ENCODE data around the gene COL4A2. TPM values are rescaled to one million over a fixed set of nuclear protein-coding genes. Genes with fewer than 3 reads are reported as not detected.

The COL4A2 gene
- total RNA-seq, 1 experiment from 2014 or later: 50.0 TPM

DNA sequence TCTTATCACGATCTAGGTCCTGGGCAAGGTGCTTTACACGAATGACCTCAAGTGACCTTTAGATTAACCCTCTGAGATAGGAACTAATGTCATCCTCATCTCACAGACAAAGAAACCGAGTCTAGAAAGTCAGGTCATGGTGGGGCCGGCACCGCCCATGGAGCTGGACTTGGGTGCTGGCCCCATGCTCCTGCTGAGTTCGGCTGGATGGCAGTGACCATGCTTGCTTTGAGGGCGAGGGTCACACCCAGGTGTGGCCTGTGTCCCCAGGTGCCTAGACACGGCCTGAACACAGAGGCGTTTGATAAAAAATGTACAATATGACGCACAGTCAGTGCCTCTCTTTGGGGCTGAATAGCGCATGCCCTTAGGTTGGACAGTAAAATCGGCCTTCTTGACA is 26.8 kb downstream of the COL4A2 start:
- no peak for DNase-seq
- H3K36me3 ChIP-seq: no peaks in the 10 kb centered on the region
- H3K27me3 ChIP-seq: no peaks in the 10 kb centered on the region
- H3K4me3 ChIP-seq: no peak overlapping the region
- H3K9me3 ChIP-seq: no peaks in the 10 kb centered on the region

DNA sequence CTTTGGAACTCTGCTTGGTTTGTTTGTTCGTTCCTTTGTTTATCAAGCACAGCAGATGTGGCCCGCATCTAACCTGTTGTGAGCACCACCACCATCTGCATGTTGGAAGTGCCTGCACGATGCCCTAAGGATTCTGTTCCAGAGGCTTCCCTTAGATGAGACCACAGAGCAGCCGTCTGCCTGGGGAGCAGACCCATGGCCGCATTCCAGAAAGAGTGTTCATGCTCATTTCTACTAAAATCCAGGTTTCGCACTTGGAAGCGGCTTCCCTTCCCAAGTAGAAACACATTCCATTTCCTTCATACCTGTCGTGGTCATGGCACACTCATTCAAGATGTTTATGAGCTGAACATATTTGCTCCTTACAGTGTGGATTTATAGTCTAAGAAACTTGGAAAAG is 27.2 kb downstream of the COL4A2 start:
- H3K27me3 ChIP-seq: no peaks in the 10 kb centered on the region
- no peaks in the 10 kb centered on the region for H3K9me3 ChIP-seq
- no peak for DNase-seq
- H3K4me3 ChIP-seq: no peak overlapping the region
- no peaks in the 10 kb centered on the region for H3K36me3 ChIP-seq

DNA sequence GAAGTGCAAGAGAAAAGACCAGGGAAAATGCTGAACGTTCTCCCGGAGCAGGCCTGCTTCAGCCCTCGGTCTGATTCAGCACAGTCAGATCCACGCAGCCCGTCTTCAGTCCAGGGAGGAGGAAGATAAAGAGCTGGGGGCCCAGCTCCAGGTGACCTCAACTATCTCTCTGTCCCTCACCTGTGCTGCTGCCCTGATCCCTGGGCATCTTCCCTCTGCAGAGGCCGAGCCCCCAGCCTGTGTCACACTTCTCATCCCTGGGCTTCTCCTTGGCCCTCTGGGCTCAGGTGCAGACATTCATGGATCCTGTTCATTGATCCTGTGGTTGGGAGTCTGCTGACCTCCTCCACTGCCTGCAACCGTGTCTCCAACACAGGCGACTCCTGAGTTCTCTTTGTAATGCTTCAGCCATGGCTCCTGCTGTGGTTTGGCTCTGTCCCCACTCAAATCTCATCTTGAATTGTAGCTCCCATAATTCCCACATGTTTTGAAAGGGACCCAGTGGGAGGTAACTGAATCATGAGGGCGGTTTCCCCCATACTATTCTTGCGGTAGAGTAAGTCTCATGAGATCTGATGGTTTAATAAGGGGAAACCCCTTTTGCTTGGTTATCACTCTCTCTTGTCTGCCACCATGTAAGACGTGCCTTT is 27.9 kb downstream of the COL4A2 start:
- no peaks in the 10 kb centered on the region for H3K9me3 ChIP-seq
- no peaks in the 10 kb centered on the region for H3K27me3 ChIP-seq
- no peaks in the 10 kb centered on the region for H3K36me3 ChIP-seq
- peak; percentile 10 for DNase-seq
- no peak overlapping the region for H3K4me3 ChIP-seq

DNA sequence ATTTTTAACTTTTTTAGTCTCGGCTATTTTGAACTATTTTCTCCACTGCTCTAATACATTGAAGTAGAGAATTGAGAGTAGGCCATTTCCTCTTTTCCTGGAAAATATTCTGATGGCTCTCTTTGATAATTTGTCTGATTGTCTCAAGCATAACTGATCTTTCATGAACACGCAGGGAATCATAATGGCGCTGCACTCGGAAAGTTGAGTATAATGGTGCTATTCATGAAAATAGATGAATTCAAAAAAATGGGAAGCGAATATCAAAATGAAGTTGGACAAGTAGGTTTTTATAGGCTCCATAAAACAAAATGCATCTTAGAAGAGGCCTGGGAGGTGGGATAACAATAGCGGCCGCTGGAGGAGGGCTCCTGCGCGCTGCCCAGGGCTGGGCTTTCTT is 29.0 kb downstream of the COL4A2 start:
- Histone ChIP-seq H3K9me3 (no peaks in the 10 kb centered on the region), H3K4me3 (no peak overlapping the region), H3K36me3 (no peaks in the 10 kb centered on the region), H3K27me3 (no peaks in the 10 kb centered on the region)
- DNase-seq: no peak

DNA sequence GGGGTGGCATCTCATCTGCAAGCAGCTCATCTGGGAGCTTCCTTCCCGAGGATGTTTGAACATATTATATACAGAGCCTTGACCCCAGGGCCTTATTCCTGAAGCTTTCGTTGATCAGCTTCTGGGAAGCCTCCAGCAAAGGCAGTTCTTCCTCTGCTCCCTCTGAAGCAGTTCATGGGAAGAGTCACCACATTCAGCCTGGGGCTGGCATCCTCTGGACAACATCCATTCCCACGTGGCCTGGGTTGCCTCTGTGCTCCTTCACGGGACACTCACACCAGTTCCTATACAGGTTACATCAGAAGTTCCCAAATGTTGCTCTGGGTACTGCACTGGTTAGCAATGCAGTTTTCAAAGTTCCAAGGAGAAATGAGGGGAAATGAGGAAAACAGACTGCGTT is 29.6 kb downstream of the COL4A2 start:
- Histone ChIP-seq H3K4me3 (no peak overlapping the region), H3K9me3 (no peaks in the 10 kb centered on the region), H3K36me3 (no peaks in the 10 kb centered on the region), H3K27me3 (no peaks in the 10 kb centered on the region)
- no peak for DNase-seq

DNA sequence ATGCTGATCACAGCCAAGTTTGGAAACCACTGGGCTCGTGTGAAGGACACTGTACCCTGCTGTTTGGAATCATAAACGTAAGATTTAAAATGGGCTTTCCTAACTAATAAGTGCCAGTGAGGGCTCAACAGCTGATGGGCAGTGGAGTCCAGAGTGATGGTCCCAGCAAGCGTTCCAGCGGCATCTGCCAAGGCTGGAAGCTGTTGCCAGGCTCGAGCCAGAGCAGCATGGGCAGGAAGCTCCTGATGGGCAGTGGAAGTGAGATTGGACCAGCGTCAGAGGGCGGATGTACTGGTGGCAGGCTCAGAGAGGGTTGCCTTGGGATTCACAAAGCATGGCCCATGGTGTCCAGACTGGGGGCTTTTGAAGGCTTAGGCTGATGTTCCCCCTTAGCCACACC is 30.2 kb downstream of the COL4A2 start:
- no peaks in the 10 kb centered on the region for H3K36me3 ChIP-seq
- no peak for DNase-seq
- no peak overlapping the region for H3K4me3 ChIP-seq
- no peaks in the 10 kb centered on the region for H3K27me3 ChIP-seq
- H3K9me3 ChIP-seq: no peaks in the 10 kb centered on the region

DNA sequence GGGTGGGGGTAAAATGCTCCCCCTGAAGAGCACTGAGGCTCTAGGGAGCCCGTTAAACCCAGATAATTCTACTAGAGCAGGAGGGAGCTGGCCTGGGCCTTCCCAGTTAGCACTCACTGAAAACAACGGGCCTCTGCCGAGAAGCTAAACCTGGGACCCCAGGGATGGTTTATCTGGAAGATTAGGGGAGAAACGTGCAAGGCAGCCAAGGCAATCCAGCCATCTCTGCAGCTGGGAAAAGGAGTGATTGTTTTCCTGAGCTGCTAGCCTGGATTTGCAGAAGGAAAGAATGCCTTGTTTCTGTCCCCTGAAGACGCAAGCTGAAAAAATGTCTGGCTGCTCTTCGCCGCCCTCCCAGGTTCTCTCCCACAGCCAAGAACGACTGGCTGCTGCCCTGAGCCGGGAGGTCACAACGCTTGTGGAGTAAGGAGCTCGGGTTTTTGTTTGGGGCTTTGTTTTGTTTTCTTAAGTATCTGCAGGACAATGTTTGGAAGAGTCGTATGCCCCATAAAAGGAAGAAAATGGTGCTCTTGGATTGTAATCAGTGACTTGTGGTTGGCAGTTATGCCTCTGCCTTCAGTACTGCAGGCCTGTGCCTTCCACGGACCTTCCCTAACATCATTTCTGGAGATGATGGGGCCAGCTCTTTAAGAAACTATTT is 31.5 kb downstream of the COL4A2 start:
- H3K27me3 ChIP-seq: no peaks in the 10 kb centered on the region
- H3K9me3 ChIP-seq: no peaks in the 10 kb centered on the region
- H3K36me3 ChIP-seq: no peaks in the 10 kb centered on the region
- DNase-seq: no peak
- H3K4me3 ChIP-seq: no peak overlapping the region

DNA sequence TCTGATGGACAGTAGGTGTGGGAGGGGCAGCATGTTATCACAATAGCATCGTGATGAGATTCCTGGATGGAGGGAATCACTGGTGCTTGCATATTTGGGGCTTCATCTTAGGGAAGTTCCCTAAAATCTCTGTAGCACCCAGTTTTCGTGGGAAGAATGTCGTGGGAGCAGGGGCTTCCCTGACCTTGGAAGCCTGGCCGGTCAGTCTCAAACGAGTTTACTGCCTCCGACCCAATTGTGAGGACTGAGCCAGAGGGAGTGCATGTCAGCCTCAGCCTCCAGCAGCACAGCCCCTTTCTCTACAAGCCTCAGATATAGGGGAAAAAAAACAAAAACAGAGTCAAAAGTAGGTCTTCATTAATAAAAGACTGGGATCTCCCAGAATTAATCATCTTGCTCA is 32.2 kb downstream of the COL4A2 start:
- Histone ChIP-seq H3K9me3 (no peaks in the 10 kb centered on the region), H3K4me3 (no peak overlapping the region), H3K27me3 (no peaks in the 10 kb centered on the region), H3K36me3 (no peaks in the 10 kb centered on the region)
- DNase-seq: no peak

DNA sequence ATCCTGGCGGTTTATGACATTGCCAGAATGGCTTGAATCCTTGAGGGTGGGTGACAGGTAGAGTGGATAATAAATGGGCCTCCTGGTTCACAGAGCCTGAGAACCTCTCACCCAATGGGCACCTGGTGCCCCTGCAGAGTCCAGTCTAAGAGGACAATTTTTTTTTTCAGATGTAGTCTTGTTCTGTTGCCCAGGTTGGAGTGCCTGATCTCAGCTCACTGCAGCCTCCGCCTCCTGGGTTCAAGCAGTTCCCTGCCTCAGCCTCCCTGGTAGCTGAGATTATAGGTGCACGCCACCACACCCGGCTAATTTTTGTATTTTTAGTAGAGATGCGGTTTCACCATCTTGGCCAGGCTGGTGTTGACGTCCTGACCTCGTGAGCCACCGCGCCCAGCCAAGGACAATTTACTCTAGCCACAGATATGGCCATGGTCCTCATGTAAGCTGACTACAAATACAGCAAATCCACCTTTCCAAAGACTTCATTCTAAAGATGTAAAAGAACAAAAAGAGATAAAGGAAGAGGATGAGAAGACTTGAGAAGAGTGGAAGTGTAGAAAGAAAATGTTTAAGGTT is 33.0 kb downstream of the COL4A2 start:
- H3K9me3 ChIP-seq: no peaks in the 10 kb centered on the region
- no peaks in the 10 kb centered on the region for H3K27me3 ChIP-seq
- H3K4me3 ChIP-seq: no peak overlapping the region
- H3K36me3 ChIP-seq: no peaks in the 10 kb centered on the region
- DNase-seq: no peak

DNA sequence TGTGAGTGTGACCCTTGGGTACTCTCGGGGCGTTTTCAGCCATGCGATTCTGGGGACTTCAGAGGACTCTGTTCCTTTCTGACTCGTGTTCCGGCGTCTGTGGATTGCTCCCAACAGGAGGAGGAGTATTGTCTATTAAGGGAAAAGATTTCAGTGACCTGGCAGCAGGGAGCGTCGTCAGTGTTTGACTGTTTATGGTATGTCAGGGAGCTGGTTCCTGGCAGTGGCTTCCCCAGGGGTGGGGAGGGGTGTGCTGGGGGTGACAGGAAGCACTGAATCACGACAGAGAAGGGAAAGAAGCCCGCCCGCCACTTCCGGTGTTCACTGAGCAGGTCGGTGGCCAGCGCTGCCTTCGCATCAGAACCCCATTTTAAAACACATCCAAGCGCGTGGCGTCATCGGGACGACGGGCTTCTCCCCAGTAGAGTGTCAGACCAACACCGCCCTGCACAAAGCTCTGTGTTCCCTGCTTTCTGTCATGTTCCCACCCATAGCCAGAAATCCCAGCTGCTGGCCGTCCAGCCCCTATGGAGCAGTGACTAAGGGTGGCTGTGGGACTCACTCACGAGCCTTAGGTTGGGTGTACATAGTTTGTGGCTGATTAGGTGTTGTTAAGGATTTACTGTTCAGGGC is 33.8 kb downstream of the COL4A2 start:
- H3K9me3 ChIP-seq: no peaks in the 10 kb centered on the region
- no peak for DNase-seq
- H3K27me3 ChIP-seq: no peaks in the 10 kb centered on the region
- no peak overlapping the region for H3K4me3 ChIP-seq
- no peaks in the 10 kb centered on the region for H3K36me3 ChIP-seq

DNA sequence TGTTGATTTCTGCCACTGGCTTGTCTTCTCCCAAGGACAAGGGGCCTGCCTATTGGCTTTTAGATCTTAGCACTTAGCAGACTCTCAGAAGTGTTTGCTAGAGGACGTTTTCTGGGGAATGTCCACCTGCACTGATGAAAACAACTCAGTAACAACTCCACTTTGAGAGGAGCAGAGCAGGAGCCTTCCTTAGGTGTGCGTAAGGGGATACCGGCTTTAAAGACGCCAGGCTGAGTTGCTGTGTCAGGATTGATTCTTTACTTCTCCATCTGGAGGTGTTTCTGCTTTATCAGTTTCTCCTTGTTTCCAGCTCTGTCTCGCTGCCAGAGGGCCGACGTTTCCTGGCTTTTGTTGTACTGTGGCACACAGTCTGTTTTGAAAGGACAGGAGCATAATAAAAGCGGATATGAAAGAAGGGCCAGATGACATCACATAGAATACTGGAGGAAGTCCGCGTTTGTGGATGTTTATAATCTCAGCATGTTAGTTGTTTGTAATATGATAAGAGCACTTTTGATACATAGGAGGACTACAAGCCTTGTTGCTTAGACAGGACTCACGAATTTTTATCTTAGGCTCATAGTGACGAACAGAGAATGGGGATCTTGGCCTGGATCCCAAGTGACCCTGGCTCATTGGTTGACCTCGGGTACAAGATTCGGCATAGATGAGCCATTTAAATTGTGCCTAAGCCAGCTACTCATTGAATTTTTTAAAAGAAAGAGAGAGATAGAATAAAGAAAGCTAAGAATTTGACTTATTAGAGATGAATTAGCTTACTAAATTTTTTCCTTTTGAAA is 34.6 kb downstream of the COL4A2 start:
- Histone ChIP-seq H3K36me3 (no peaks in the 10 kb centered on the region), H3K9me3 (no peaks in the 10 kb centered on the region), H3K27me3 (no peaks in the 10 kb centered on the region), H3K4me3 (no peak overlapping the region)
- no peak for DNase-seq

DNA sequence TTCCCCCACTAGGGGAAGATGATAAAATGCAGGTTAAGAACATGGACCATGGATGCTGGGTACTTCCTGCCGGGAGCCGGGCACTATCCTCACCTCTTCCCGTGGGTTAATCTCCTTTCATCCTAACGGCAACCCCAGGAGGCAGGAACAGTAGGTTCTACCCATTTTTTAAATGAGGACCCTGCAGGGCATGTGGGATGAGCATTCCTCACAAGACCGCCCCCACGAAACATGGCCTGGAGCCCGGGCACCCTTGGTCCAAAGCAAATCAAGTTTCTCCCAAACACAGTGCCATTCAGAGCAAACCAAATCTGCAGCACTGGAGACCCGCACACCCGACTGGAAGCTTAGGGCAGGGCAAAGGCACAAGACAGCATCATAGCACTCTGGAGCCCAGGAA is 35.4 kb downstream of the COL4A2 start:
- Histone ChIP-seq H3K27me3 (no peaks in the 10 kb centered on the region), H3K9me3 (no peaks in the 10 kb centered on the region), H3K36me3 (no peaks in the 10 kb centered on the region), H3K4me3 (no peak overlapping the region)
- DNase-seq: no peak

DNA sequence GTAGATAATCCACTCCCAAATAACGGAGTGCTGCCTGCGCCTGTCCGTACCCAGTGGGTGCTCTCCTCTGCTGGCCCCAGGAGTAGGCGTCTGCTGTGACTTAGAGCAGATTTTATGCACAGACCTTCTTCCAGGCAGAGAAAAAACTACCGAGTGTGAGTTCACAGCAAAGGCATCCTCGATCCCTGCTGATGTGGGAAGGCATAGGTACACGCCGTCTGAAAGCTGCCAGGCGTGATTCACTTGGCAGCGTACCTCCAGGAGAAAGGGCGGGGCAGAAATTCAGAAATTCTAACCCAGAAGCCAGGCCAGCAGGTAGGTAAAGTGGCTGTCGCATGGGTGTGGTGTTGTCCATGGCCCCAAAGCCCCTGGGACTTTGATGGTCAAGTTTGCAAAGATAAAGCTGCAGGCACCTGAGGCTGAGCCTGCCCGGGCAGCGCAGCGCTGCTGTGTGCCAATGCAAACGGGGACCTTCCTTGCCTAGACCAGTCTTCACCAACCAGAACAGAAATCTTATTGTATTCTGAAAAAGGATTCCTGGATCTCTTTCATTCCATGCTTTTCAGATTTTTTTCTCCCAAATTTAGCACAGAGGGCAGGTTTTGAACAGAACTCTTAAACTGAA is 36.3 kb downstream of the COL4A2 start:
- H3K36me3 ChIP-seq: no peaks in the 10 kb centered on the region
- DNase-seq: no peak
- no peak overlapping the region for H3K4me3 ChIP-seq
- H3K9me3 ChIP-seq: no peaks in the 10 kb centered on the region
- H3K27me3 ChIP-seq: no peaks in the 10 kb centered on the region

DNA sequence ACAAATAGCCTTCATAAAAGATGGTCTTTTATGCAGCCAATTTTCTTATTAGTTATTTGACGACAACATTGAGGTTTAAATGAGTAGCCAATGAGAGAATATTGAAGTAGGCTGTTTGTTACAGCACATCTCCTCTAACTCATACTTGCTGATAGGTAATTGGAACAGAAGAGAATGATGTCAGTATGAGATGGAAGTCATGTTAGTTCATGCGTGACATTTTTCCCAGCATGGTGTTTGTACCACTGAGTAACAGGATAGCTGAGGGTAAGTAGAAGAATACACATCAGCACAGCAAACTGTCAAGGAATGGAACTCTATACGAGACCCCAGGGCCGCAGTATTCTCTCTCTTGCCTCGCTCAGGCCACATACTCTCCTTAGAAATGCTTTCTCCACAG is 37.2 kb downstream of the COL4A2 start:
- H3K27me3 ChIP-seq: no peaks in the 10 kb centered on the region

DNA sequence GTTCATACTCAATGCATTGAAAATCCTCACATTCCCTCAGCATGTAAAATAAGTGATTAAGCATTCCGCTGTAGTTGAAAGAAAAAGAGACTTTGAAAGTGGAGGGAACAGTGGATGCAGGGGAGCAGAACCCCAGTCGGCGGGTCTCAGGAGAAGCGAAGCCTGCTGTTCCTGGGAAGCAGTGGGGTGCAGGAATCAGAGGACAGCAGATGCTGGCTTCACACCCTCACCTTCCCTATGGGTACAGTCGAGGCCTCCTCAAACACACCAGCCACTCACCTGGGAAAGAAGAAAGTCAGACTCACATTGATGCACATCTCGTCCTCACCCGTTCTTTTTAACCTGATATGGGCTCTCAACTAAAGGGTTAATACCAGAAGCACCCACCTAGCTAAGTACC is 38.2 kb downstream of the COL4A2 start:
- Histone ChIP-seq H3K27me3 (no peaks in the 10 kb centered on the region), H3K4me3 (no peak overlapping the region), H3K9me3 (no peaks in the 10 kb centered on the region), H3K36me3 (no peaks in the 10 kb centered on the region)
- no peak for DNase-seq

More for the DNA sequence above, 37.2 kb downstream of the COL4A2 start:
- Histone ChIP-seq H3K4me3 (no peak overlapping the region), H3K36me3 (no peaks in the 10 kb centered on the region), H3K9me3 (no peaks in the 10 kb centered on the region)
- no peak for DNase-seq

DNA sequence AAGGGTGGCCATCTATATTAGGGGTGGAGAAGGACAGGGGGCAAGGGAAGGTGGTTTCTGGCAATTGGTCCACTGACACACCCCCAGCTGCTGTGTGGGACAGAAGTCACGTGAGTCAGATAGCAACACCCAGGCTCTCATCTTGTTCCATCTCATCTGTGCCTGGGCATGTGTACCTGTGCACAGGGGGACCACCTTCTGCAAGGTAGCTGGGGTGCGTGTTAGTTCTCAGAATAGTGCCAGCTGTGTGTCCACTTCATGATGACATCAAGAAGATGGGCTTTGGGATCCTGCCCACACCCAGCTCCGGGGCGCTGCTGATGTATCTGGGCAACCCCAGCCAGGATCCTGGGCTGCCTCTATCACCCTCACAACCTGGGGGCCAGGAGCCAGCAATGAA is 38.6 kb downstream of the COL4A2 start:
- Histone ChIP-seq H3K36me3 (no peaks in the 10 kb centered on the region), H3K9me3 (no peaks in the 10 kb centered on the region), H3K27me3 (no peaks in the 10 kb centered on the region), H3K4me3 (no peak overlapping the region)
- DNase-seq: no peak

DNA sequence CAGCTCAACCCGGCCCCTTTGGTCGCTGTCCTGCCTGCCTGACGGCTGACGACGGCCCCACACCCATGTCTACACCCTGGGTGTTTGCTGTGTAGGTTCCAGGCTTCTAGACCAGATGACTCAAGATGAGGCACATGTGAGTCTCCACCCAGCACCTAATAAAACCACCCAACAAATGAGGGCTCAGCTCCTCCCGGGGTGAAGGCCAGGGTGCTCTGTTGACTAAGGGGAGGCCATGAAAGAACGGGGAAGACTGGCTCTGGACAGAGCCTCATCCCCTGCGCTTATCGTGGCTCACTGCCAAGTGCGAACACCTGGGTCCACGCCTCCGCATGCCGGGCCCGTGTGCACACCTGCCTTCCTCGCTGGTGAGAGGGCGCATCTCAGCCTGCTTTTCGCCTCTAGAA is 39.6 kb downstream of the COL4A2 start:
- no peak for DNase-seq
- no peaks in the 10 kb centered on the region for H3K27me3 ChIP-seq
- no peak overlapping the region for H3K4me3 ChIP-seq
- no peaks in the 10 kb centered on the region for H3K36me3 ChIP-seq
- H3K9me3 ChIP-seq: no peaks in the 10 kb centered on the region

All from MG63 (cell line).